ENCODE measurements around the gene FNBP1.

Gene FNBP1

GRCh38 chr9:130049431-130050210 is 6.6 kb upstream of the FNBP1 start:
- TF ChIP-seq, protein P1, sequence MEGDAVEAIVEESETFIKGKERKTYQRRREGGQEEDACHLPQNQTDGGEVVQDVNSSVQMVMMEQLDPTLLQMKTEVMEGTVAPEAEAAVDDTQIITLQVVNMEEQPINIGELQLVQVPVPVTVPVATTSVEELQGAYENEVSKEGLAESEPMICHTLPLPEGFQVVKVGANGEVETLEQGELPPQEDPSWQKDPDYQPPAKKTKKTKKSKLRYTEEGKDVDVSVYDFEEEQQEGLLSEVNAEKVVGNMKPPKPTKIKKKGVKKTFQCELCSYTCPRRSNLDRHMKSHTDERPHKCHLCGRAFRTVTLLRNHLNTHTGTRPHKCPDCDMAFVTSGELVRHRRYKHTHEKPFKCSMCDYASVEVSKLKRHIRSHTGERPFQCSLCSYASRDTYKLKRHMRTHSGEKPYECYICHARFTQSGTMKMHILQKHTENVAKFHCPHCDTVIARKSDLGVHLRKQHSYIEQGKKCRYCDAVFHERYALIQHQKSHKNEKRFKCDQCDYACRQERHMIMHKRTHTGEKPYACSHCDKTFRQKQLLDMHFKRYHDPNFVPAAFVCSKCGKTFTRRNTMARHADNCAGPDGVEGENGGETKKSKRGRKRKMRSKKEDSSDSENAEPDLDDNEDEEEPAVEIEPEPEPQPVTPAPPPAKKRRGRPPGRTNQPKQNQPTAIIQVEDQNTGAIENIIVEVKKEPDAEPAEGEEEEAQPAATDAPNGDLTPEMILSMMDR (IDR thresholded peaks at IDR 0.05; ENCODE audit: insufficient read depth, low read depth, low read length, missing control alignments): no peak
- H3K4me3 ChIP-seq (ENCODE audit: low read depth, low read length): no peak overlapping the region
- DNase-seq (ENCODE audit: low read depth): no peak

DNA sequence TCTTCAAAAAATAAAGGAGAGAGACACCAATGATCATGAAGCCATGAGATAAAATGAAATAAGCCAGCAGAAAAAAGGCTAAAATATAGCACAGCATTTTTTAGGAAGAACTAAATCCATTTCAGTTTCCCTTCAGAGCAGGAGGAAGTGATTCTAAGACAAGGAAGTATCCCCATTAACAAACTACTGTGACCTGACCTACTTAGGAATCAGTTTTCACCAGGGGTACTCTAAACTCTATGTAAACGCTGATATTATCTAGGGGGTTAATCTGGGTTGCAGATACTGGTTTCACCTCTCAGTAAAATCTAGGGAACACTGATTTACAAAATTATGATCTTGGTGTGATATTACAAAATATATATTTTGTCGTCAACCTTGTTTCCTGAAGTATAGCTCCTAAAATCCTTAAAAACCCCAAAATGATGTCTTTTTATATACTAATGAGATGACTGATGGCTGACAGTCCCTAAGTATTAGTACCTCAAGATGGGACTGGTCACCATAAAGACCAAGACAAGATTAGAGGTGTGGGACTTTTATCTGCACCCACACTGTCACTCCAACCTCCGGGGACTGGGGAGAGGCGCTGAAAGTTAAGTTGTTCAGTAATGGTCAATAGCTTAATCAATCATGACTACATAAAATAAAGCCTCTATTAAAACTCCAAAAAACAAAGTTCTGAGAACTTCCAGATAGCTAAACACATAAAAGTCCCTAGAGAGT is 2.9 kb upstream of the FNBP1 start:
- TF ChIP-seq, protein P1 (IDR thresholded peaks at IDR 0.05; ENCODE audit: insufficient read depth, low read depth, low read length, missing control alignments): no peak
- DNase-seq (ENCODE audit: low read depth): no peak
- H3K4me3 ChIP-seq (ENCODE audit: low read depth, low read length): no peak overlapping the region; the same call in 1 of the 2 replicates

- TF ChIP-seq, protein P1 (IDR thresholded peaks at IDR 0.05; ENCODE audit: insufficient read depth, low read depth, low read length, missing control alignments): no peak
- DNase-seq (ENCODE audit: low read depth): no peak
- H3K4me3 ChIP-seq (ENCODE audit: low read depth, low read length): peak overlapping the region; percentile 84
Measured at GRCh38 chr9:130043654-130044623, 950 bp upstream of the FNBP1 start.

DNA sequence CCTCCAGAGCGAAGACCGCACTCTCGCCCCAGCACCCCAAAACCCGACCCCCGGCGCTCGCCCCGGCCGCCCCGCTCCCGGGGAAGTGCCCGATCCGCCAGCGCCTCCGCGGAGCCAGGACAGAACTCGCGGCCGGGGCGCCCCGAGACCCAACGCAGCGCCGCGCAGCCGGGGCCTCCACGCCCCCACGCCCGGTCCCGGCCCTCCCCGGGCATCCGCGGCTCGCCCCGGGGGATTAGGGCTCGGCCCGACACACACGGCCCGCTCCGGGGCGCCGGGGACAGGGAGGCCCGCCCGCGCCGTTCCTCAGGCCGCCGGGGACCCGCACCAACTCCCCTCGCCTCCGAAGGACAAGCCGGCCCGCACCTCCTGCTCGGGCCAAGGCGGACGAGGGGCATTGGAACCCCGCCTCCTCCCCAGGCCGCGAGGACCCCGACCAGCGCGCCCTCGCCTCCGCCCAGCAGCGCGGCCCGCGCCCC is 544 bp downstream of the FNBP1 start:
- peak; percentile 31 for DNase-seq (ENCODE audit: low read depth)
- H3K4me3 ChIP-seq (ENCODE audit: low read depth, low read length): peak overlapping the region; percentile 69
- TF ChIP-seq, protein P1 (IDR thresholded peaks at IDR 0.05; ENCODE audit: insufficient read depth, low read depth, low read length, missing control alignments): no peak

- peak; percentile 33 for DNase-seq (ENCODE audit: low read depth)
- H3K4me3 ChIP-seq (ENCODE audit: low read depth, low read length): peak overlapping the region; percentile 69
Measured at GRCh38 chr9:130041648-130042405, 1.2 kb downstream of the FNBP1 start.

More at GRCh38 chr9:130041648-130042405, 1.2 kb downstream of the FNBP1 start:
- TF ChIP-seq, protein P1 (IDR thresholded peaks at IDR 0.05; ENCODE audit: insufficient read depth, low read depth, low read length, missing control alignments): no peak
